HEK293T (cell line): ENCODE measurements around the gene JAK3.

ENCODE experiments used
- CTCF ChIA-PET: fragments of 350-600 bp; formaldehyde crosslinking; extraction: SDS; loops from one replicate; lab custom pipeline; 2021; ENCODE audit warnings: antibody characterized with exemption, inconsistent platforms; lab: Yijun Ruan, JAX
- POLR2A ChIA-PET: fragments of 350-600 bp; formaldehyde crosslinking; extraction: SDS; loops from one replicate; lab custom pipeline; 2020; ENCODE audit warnings: antibody characterized with exemption, inconsistent platforms; lab: Yijun Ruan, JAX
- DNase-seq: peaks from one replicate; pipeline ENCODE4 v3.0.0; 2012; ENCODE audit warnings: mixed read lengths; ENCODE audit errors: extremely low spot score
- ARNT ChIP-seq: fragments of 450-650 bp; IDR thresholded peaks from 2 replicates; pipeline ENCODE4 v1.6.1; 2017; ENCODE audit warnings: mild to moderate bottlenecking
- BHLHE40 ChIP-seq: fragments of 450-650 bp; IDR thresholded peaks from 2 replicates; pipeline ENCODE4 v1.6.1; 2016; ENCODE audit warnings: mild to moderate bottlenecking, moderate library complexity, borderline replicate concordance
- CTBP1 ChIP-seq: fragments of 450-650 bp; IDR thresholded peaks from 2 replicates; pipeline ENCODE4 v1.6.1; 2016; ENCODE audit warnings: borderline replicate concordance
- ELF4 ChIP-seq: fragments of 450-650 bp; IDR thresholded peaks from 2 replicates; pipeline ENCODE4 v1.6.1; 2017; ENCODE audit warnings: antibody characterized with exemption
- FOXA1 ChIP-seq: fragments of 450-650 bp; IDR thresholded peaks from 2 replicates; pipeline ENCODE4 v1.6.1; 2016; ENCODE audit warnings: mild to moderate bottlenecking
- FOXK2 ChIP-seq: fragments of 450-650 bp; IDR thresholded peaks from 2 replicates; pipeline ENCODE4 v1.6.1; 2016; ENCODE audit warnings: mild to moderate bottlenecking
- FOXM1 ChIP-seq: fragments of 450-650 bp; IDR thresholded peaks from 2 replicates; pipeline ENCODE4 v1.6.1; 2017; ENCODE audit warnings: mild to moderate bottlenecking, borderline replicate concordance
- HDGF ChIP-seq: fragments of 450-650 bp; IDR thresholded peaks from 2 replicates; pipeline ENCODE4 v1.6.1; 2017; ENCODE audit warnings: antibody characterized with exemption, borderline replicate concordance
- L3MBTL2 ChIP-seq: fragments of 450-650 bp; conservative IDR thresholded peaks from 2 replicates; pipeline ENCODE4 v1.6.1; 2016; ENCODE audit warnings: mild to moderate bottlenecking
- LEF1 ChIP-seq: fragments of 450-650 bp; IDR thresholded peaks from 2 replicates; pipeline ENCODE4 v1.6.1; 2017; ENCODE audit warnings: mild to moderate bottlenecking, borderline replicate concordance
- NFRKB ChIP-seq: fragments of 450-650 bp; IDR thresholded peaks from 2 replicates; pipeline ENCODE4 v1.6.1; 2016; ENCODE audit warnings: mild to moderate bottlenecking, moderate library complexity
- SP1 ChIP-seq: fragments of 450-650 bp; IDR thresholded peaks from 2 replicates; pipeline ENCODE4 v1.6.1; 2017
- SUZ12 ChIP-seq: fragments of 450-650 bp; IDR thresholded peaks from 2 replicates; pipeline ENCODE4 v1.6.1; 2016; ENCODE audit warnings: mild to moderate bottlenecking
- TARDBP ChIP-seq: fragments of 450-650 bp; IDR thresholded peaks from 2 replicates; pipeline ENCODE4 v1.6.1; 2016
- ZNF384 ChIP-seq: fragments of 450-650 bp; IDR thresholded peaks from 2 replicates; pipeline ENCODE4 v1.6.1; 2016
- TF ChIP-seq, protein P1 (sequence below): fragments of 450-650 bp; IDR thresholded peaks from 2 replicates; pipeline ENCODE4 v1.6.1; 2016

Gene JAK3

DNA sequence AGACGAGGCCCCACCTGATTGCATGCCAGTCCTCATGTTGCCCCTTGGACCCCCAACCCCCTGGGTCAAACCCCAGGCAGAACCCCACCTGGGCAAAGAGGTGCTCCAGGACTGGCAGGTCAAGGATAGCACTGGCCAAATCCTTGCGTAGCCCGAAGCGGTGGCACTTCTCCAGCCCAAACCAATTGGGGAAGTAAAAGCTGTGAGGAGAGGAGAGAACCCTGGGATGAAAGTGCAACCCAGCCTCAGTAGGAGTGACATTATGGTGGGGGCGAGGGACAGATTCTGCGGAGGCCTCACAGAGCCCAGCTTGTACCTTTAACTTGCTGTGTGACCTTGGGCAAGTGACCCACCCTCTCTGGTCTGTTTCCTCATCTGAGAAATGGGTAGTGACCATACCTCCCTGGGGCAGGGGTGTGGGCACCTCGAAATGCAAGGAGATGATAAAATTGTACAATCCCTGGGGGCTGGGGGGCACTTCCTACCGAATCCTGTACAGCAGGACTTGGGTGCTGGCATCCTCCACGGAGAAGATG is 4.4 kb downstream of the JAK3 start:
- ChIA-PET POLR2A (interaction anchor here (1.6 to 3.1 kb wide), 2 partner anchors 8 to 16 kb away, joined by 4 to 22 read pairs; partner anchors contain the start of gene RPL18A), CTCF (interaction anchor here (0.8 kb wide), 1 partner anchor 45 kb away, joined by 3 read pairs; no protein-coding TSS in a partner anchor)
- TF ChIP-seq ZNF384, result no peak
- TF ChIP-seq FOXA1, result no peak
- TF ChIP-seq SP1, result no peak
- no peak for TF ChIP-seq CTBP1
- no peak for TF ChIP-seq ELF4
- no peak for TF ChIP-seq ARNT
- no peak for TF ChIP-seq SUZ12
- no peak for TF ChIP-seq TARDBP
- TF ChIP-seq, protein P1, sequence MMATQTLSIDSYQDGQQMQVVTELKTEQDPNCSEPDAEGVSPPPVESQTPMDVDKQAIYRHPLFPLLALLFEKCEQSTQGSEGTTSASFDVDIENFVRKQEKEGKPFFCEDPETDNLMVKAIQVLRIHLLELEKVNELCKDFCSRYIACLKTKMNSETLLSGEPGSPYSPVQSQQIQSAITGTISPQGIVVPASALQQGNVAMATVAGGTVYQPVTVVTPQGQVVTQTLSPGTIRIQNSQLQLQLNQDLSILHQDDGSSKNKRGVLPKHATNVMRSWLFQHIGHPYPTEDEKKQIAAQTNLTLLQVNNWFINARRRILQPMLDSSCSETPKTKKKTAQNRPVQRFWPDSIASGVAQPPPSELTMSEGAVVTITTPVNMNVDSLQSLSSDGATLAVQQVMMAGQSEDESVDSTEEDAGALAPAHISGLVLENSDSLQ, result no peak
- no peak for TF ChIP-seq NFRKB
- TF ChIP-seq HDGF, result no peak
- no peak for TF ChIP-seq BHLHE40
- no peak for TF ChIP-seq FOXM1
- TF ChIP-seq FOXK2, result no peak
- TF ChIP-seq LEF1, result no peak
- TF ChIP-seq L3MBTL2, result no peak
- no peak for DNase-seq

GRCh38 chr19:17842663-17843291 is 5.0 kb downstream of the JAK3 start:
- CTCF ChIA-PET, result no interaction called here
- POLR2A ChIA-PET, result interaction anchor here (1.6 to 3.1 kb wide), 2 partner anchors 9 to 17 kb away, joined by 4 to 22 read pairs; partner anchors contain the start of gene RPL18A
- no peak for DNase-seq
- no peak for TF ChIP-seq LEF1
- TF ChIP-seq TARDBP, result no peak
- TF ChIP-seq BHLHE40, result no peak
- TF ChIP-seq HDGF, result no peak
- no peak for TF ChIP-seq CTBP1
- TF ChIP-seq FOXM1, result no peak
- TF ChIP-seq ELF4, result no peak

- POLR2A ChIA-PET, result interaction anchor here (1.0 to 3.1 kb wide), 3 partner anchors 9 to 38 kb away, joined by 3 to 22 read pairs (median 4); partner anchors contain the start of gene RPL18A
These were observed 5.7 kb downstream of the JAK3 start for GRCh38 chr19:17841810-17842662.

DNA sequence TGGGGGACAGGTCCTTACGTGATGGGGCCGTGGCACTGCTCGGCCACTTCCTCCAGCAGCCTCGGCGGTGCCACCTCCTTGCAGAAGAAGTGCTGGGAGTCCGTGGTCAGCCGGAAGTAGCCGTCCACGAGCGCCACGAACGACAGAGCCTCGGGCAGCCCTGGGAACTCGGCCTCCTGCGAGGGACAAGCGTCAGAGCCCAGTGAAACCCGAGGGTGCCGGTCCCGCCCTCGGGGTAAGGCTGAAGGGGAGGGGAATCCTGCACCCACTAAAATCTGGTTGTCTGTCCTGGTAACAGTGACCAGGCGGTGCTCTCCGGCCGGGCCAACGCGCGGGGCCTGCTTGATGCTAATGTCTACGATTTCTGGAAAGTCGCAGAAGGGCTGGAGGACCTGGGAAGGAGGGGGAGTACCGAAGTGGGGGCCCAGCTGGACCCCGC is 6.4 kb downstream of the JAK3 start:
- no peak for DNase-seq
- CTCF ChIA-PET, result no interaction called here
- POLR2A ChIA-PET, result interaction anchor here (0.8 to 3.1 kb wide), 3 partner anchors 18 to 38 kb away, joined by 3 to 22 read pairs (median 3); partner anchors contain the start of gene RPL18A
- no peak for TF ChIP-seq L3MBTL2
- TF ChIP-seq LEF1, result no peak
- no peak for TF ChIP-seq HDGF
- TF ChIP-seq SUZ12, result no peak
- no peak for TF ChIP-seq FOXK2
- no peak for TF ChIP-seq SP1
- no peak for TF ChIP-seq ELF4
- TF ChIP-seq TARDBP, result no peak
- no peak for TF ChIP-seq FOXM1
- no peak for TF ChIP-seq NFRKB
- no peak for TF ChIP-seq CTBP1
- TF ChIP-seq ZNF384, result no peak
- TF ChIP-seq FOXA1, result no peak
- no peak for TF ChIP-seq BHLHE40
- TF ChIP-seq ARNT, result no peak
- TF ChIP-seq, protein P1, result no peak

More at GRCh38 chr19:17841810-17842662, 5.7 kb downstream of the JAK3 start:
- peak; percentile 97 for DNase-seq
- no peak for TF ChIP-seq ARNT
- TF ChIP-seq L3MBTL2, result peak; percentile 98
- TF ChIP-seq, protein P1, result peak; percentile 84
- TF ChIP-seq SP1, result peak; percentile 40; the same call in 1 of the 2 replicates
- CTCF ChIA-PET, result no interaction called here

- no peak for TF ChIP-seq FOXK2
- no peak for TF ChIP-seq TARDBP
- TF ChIP-seq HDGF, result no peak
- TF ChIP-seq LEF1, result no peak
- TF ChIP-seq SP1, result no peak
- no peak for TF ChIP-seq FOXA1
- TF ChIP-seq ARNT, result no peak
- TF ChIP-seq ZNF384, result no peak
- no peak for TF ChIP-seq FOXM1
- no peak for TF ChIP-seq CTBP1
- no peak for TF ChIP-seq NFRKB
- TF ChIP-seq, protein P1, result no peak
- no peak for TF ChIP-seq BHLHE40
- TF ChIP-seq SUZ12, result no peak
- no peak for TF ChIP-seq L3MBTL2
- TF ChIP-seq ELF4, result no peak
- ChIA-PET POLR2A (no interaction called here), CTCF (no interaction called here)
- no peak for DNase-seq
These were observed 7.8 kb downstream of the JAK3 start for GRCh38 chr19:17840019-17840418.
